Epithelial cell of esophagus (primary cell): Measurements from ENCODE around the gene MACROD2.

ENCODE experiments used
- DNase-seq: peaks from one replicate; pipeline ENCODE4 v3.0.0; 2010; ENCODE audit warnings: low read depth
- H3K4me3 ChIP-seq: 2 replicates; pipeline ENCODE4 v1.5.1; 2011; ENCODE audit warnings: mild to moderate bottlenecking, low read length, control low read depth
- CTCF ChIP-seq: IDR thresholded peaks from 2 replicates; pipeline ENCODE4 v1.5.1; 2011; ENCODE audit warnings: low read depth, mild to moderate bottlenecking, low read length, control low read depth, inconsistent platforms; ENCODE audit not compliant: insufficient read depth; ENCODE audit errors: missing control alignments

Gene MACROD2

GRCh38 chr20:15482525-15482924, 1487.2 kb downstream of the MACROD2 start:
- TF ChIP-seq CTCF = peak; percentile 31
- no peak overlapping the region for H3K4me3 ChIP-seq
- peak; percentile 3 for DNase-seq

GRCh38 chr20:15485519-15485918, 1490.2 kb downstream of the MACROD2 start:
- DNase-seq = no peak
- no peak for TF ChIP-seq CTCF
- H3K4me3 ChIP-seq = no peak overlapping the region

GRCh38 chr20:15487030-15487429, 1491.7 kb downstream of the MACROD2 start:
- no peak overlapping the region for H3K4me3 ChIP-seq
- no peak for TF ChIP-seq CTCF
- DNase-seq = no peak

GRCh38 chr20:15487682-15488081, 1492.4 kb downstream of the MACROD2 start:
- no peak for DNase-seq
- H3K4me3 ChIP-seq = no peak overlapping the region
- TF ChIP-seq CTCF = no peak

- H3K4me3 ChIP-seq = no peak overlapping the region
- DNase-seq = peak; percentile 27
- peak; percentile 50 for TF ChIP-seq CTCF
Observed at GRCh38 chr20:15491575-15491974, 1496.3 kb downstream of the MACROD2 start.

- no peak overlapping the region for H3K4me3 ChIP-seq
- no peak for TF ChIP-seq CTCF
- DNase-seq = no peak
Observed at GRCh38 chr20:15494851-15495250, 1499.5 kb downstream of the MACROD2 start.

- TF ChIP-seq CTCF = no peak
Observed at GRCh38 chr20:15496501-15497039, 1501.3 kb downstream of the MACROD2 start.

More at GRCh38 chr20:15496501-15497039, 1501.3 kb downstream of the MACROD2 start:
- no peak overlapping the region for H3K4me3 ChIP-seq
- DNase-seq = no peak
